ENCODE data around the gene DIO1.

- no peak for TF ChIP-seq CTCF (conservative IDR thresholded peaks at IDR 0.05)
- no peak for TF ChIP-seq EZH2 (IDR thresholded peaks at IDR 0.05; ENCODE audit: low read depth)
These were observed 2.7 kb downstream of the DIO1 start for GRCh38 chr1:53896635-53897229.
